GM10266 (cell line): Measurements from ENCODE around the gene ARMC5.
"Not testable (repeated sequence)": the region's sequence is repeated elsewhere in the genome, so short reads cannot be mapped to it uniquely, and the experiment has no call there.

ENCODE experiments used
- DNase-seq: peaks from one replicate; pipeline ENCODE4 v3.0.0; 2012; ENCODE audit errors: extremely low spot score
- CTCF ChIP-seq: IDR thresholded peaks from 2 replicates; pipeline ENCODE4 v1.5.1; 2012; ENCODE audit warnings: mild to moderate bottlenecking, low read depth; ENCODE audit not compliant: control insufficient read depth, insufficient read depth; ENCODE audit errors: missing control alignments

Gene ARMC5

DNA sequence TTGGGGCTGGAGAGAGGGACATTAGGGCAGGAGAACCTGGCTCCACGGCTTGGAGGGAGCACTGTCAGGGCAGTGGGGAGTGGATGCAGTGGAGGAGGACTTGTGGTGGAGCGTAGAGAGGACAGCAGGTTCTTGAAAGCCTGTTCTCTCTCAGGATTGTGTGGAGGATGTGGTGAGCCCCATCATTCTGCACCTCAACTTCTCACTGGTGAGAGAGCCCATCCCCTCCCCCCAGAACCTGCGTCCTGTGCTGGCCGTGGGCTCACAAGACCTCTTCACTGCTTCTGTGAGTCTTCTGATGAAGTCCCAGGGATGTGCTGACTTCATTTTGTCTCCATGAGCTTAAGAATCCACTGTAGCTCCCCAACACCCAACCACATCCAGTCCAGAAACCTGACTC, 44.6 kb upstream of the ARMC5 start:
- no peak for TF ChIP-seq CTCF
- no peak for DNase-seq

DNA sequence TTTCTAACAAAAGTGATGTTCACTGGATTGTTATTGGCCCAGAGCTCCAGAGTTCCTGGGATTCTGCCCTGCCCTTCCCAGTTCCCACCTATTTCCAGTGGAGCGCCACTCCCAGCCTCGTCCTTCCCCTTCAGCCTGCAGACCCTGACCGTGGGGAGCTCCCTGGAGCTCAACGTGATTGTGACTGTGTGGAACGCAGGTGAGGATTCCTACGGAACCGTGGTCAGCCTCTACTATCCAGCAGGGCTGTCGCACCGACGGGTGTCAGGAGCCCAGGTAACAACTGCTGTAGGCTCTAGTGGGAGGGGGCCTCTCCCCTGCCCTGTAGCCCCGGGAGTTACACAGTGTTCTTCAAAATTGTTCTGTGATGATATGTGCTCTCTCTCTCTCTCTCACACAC, 42.9 kb upstream of the ARMC5 start:
- DNase-seq: no peak
- TF ChIP-seq CTCF: no peak

DNA sequence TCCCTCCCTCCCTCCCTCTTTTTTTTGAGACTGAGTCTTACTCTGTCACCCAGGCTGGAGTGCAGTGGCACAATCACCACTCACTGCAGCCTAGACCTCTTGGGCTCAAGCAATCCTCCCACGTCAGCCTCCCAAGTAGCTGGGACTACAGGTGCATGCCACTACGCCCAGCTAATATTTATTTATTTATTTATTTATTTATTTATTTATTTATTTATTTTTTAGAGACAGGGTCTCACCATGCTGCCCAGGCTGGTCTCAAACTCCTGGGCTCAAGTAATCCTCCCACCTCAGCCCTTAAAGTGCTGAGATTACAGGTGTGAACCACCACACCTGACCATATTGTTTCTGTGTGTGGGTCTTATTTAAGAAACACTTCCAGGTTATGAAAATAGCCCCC, 42.3 kb upstream of the ARMC5 start:
- not testable (repeated sequence) for DNase-seq

- DNase-seq: no peak
- TF ChIP-seq CTCF: no peak
Measured at GRCh38 chr16:31417916-31418315, 41.4 kb upstream of the ARMC5 start.

DNA sequence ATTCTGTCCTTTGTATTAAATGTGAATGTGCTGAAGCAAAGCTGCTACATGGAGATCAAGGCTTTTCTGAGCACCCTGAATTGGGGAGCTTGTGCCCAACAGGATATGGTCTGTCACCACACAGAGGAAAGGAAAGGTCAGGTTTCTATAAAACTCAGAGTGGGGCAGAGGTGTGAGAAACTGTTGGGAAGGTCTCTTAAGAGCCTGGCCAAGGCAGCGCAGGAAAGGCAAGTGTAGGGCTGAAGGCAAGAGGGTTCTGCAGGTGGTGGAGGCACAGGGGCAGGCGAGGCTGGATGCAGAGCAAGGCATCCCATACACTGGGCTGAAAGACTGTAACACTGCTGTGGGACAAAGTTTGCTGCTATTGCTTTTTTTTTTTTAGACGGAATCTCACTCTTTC, 39.3 kb upstream of the ARMC5 start:
- no peak for TF ChIP-seq CTCF

DNA sequence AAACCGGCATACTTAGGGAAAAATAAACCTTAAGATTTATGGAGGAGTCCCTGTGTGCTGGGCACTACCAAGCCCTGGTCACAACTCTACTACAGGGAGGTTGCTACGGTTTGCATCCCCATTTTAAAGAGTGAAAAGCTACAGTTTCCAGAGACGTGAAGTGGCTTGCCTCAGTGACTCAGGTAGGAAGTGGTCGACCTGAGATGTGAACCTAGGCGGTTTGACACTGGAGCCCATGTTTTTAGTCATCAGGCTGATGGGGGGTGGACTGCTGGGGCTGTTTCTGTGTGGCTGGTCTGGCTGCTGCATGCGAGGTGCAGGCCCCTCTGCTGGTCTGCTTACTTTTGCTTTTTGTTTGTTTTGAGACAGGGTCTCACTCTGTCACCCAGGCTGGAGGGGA, 37.7 kb upstream of the ARMC5 start:
- DNase-seq: peak; percentile 60
- TF ChIP-seq CTCF: no peak

More for the DNA sequence above, 39.3 kb upstream of the ARMC5 start:
- DNase-seq: no peak

- DNase-seq: no peak
- no peak for TF ChIP-seq CTCF
Measured at GRCh38 chr16:31423241-31423640, 36.1 kb upstream of the ARMC5 start.

- no peak for DNase-seq
- TF ChIP-seq CTCF: no peak
Measured at GRCh38 chr16:31423801-31424200, 35.5 kb upstream of the ARMC5 start.
